IPS-15b (cell line): ENCODE data around the gene ZNF346.
"Not testable (repeated sequence)": the region's sequence is repeated elsewhere in the genome, so short reads cannot be mapped to it uniquely, and the experiment has no call there.

Experiments used
- H3K27me3 ChIP-seq: one replicate; pipeline ENCODE4 v1.6.1; 2013; ENCODE audit warnings: low read length; ENCODE audit not compliant: control insufficient read depth, insufficient read depth
- H3K36me3 ChIP-seq: one replicate; pipeline ENCODE4 v1.6.1; 2013; ENCODE audit warnings: low read length; ENCODE audit not compliant: control insufficient read depth, insufficient read depth
- H3K4me1 ChIP-seq: one replicate; pipeline ENCODE4 v1.6.1; 2013; ENCODE audit warnings: mild to moderate bottlenecking, low read length; ENCODE audit not compliant: control insufficient read depth, insufficient read depth
- H3K4me3 ChIP-seq: one replicate; pipeline ENCODE4 v1.5.1; 2013; ENCODE audit warnings: low read depth, low read length
- H3K9ac ChIP-seq: one replicate; pipeline ENCODE4 v1.6.1; 2013; ENCODE audit warnings: low read depth, mild to moderate bottlenecking, low read length
- H3K9me3 ChIP-seq: one replicate; pipeline ENCODE4 v1.6.1; 2013; ENCODE audit warnings: mild to moderate bottlenecking, low read length; ENCODE audit not compliant: control insufficient read depth, insufficient read depth

The ZNF346 gene

GRCh38 chr5:177041936-177042335 is 19.4 kb downstream of the ZNF346 start:
- H3K4me1 ChIP-seq = no peaks in the 10 kb centered on the region
- no peaks in the 10 kb centered on the region for H3K27me3 ChIP-seq
- H3K4me3 ChIP-seq = no peak overlapping the region
- no peak overlapping the region for H3K9ac ChIP-seq
- no peaks in the 10 kb centered on the region for H3K9me3 ChIP-seq
- peaks cover 19% of the 10 kb centered on the region for H3K36me3 ChIP-seq

- Histone ChIP-seq H3K9me3 (no peaks in the 10 kb centered on the region), H3K4me1 (no peaks in the 10 kb centered on the region), H3K27me3 (no peaks in the 10 kb centered on the region), H3K36me3 (peaks cover 19% of the 10 kb centered on the region), H3K4me3 (no peak overlapping the region), H3K9ac (no peak overlapping the region)
These were observed 20.6 kb downstream of the ZNF346 start for GRCh38 chr5:177043114-177043513.

- Histone ChIP-seq H3K9me3 (no peaks in the 10 kb centered on the region), H3K4me3 (no peak overlapping the region), H3K9ac (no peak overlapping the region), H3K27me3 (no peaks in the 10 kb centered on the region), H3K4me1 (no peaks in the 10 kb centered on the region), H3K36me3 (peaks cover 23% of the 10 kb centered on the region)
These were observed 21.5 kb downstream of the ZNF346 start for GRCh38 chr5:177043958-177044357.

DNA sequence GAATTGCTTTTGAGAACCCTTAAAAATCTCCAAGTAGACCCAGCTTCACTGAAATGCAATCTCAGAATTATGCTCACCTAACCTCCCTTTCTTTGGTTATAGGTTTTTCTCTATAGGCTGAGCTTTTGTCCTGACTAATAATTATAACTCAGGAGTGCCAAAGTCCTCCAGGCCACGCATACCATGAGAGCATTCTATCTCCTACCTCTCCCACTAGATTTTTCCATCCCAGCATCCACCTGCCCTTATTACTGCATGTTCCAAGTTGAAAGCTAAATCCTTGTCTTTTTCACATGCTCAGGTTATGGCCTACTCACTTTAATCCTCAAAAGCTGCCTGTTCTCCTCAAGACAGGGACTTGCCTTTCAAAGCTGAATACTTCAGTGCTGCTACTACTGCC is 22.1 kb downstream of the ZNF346 start:
- no peaks in the 10 kb centered on the region for H3K9me3 ChIP-seq
- H3K4me1 ChIP-seq = no peaks in the 10 kb centered on the region
- H3K9ac ChIP-seq = no peak overlapping the region
- peaks cover 25% of the 10 kb centered on the region for H3K36me3 ChIP-seq
- H3K27me3 ChIP-seq = no peaks in the 10 kb centered on the region
- no peak overlapping the region for H3K4me3 ChIP-seq

- H3K4me1 ChIP-seq = no peaks in the 10 kb centered on the region
- H3K4me3 ChIP-seq = no peak overlapping the region
- H3K9ac ChIP-seq = no peak overlapping the region
- peaks cover 26% of the 10 kb centered on the region for H3K36me3 ChIP-seq
- no peaks in the 10 kb centered on the region for H3K9me3 ChIP-seq
- no peaks in the 10 kb centered on the region for H3K27me3 ChIP-seq
These were observed 23.1 kb downstream of the ZNF346 start for GRCh38 chr5:177045631-177046030.

GRCh38 chr5:177048531-177048930 is 26.0 kb downstream of the ZNF346 start:
- H3K4me3 ChIP-seq, H3K9me3 ChIP-seq, H3K27me3 ChIP-seq, H3K9ac ChIP-seq, H3K4me1 ChIP-seq: not testable (repeated sequence)
- peaks cover 24% of the 10 kb centered on the region for H3K36me3 ChIP-seq

DNA sequence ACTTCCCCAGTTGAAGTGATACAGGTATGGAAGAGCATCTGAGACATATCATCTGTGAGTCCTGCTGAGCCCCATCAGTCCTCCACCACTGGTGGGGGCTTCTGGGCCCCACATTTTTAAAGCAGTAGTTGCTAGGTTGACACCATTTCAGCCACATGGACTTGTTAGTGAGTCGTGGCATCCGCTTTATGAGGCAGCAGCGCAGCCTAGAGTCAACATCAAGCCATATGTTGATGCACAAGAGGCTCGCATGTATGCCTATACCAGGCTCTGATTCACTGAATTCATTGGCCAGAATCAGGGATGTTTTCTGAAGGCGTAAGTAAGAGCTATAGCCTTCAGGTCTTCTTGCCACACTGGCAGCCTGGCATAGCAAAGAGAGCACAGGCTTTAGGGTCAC is 26.8 kb downstream of the ZNF346 start:
- Histone ChIP-seq H3K4me3 (no peak overlapping the region), H3K4me1 (no peaks in the 10 kb centered on the region), H3K9ac (no peak overlapping the region), H3K9me3 (no peaks in the 10 kb centered on the region), H3K27me3 (no peaks in the 10 kb centered on the region), H3K36me3 (peaks cover 22% of the 10 kb centered on the region)

DNA sequence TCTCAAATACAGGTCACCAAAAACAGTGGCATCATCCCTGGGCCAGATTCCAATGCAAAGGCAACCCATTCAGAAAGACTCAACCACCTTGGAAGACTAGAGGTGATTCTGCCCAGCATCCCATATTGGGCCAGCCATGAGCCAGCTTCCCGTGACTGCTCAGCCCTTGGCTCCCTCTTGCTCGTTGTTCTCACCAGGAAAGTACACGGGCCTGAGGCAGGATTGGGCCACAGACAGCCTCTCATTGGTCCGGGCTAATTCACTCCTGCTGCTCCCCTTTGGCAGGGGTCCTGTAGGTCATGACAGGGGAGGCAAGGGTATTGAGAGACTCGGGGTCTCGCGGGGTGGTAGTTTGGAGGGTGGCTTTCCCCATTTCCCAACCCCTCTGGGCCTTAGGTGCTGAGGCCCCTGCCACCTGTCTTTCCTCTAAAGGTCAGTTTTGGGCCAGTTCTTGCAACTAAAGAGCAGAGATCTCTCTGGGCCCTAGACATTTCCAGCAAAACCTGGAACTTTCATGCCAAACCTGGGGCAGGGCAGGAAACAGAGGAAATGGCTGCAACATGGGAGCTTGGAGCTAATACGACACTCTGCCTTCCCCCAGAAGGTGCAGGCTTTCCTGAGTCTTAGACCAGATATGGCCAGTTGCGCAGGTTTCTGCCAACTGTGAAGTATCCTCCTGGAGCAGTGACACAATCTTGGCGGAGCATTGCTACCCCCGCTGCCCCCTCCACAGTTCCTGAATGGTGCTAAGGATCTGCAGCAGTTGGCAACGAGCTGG is 42.2 kb downstream of the ZNF346 start:
- Histone ChIP-seq H3K4me1 (no peaks in the 10 kb centered on the region), H3K9me3 (no peaks in the 10 kb centered on the region), H3K4me3 (no peak overlapping the region), H3K36me3 (peaks cover 6% of the 10 kb centered on the region), H3K9ac (no peak overlapping the region), H3K27me3 (no peaks in the 10 kb centered on the region)

GRCh38 chr5:177065491-177065890 is 43.0 kb downstream of the ZNF346 start:
- H3K9ac ChIP-seq = no peak overlapping the region
- H3K4me1 ChIP-seq = no peaks in the 10 kb centered on the region
- H3K36me3 ChIP-seq = peaks cover 6% of the 10 kb centered on the region
- no peaks in the 10 kb centered on the region for H3K9me3 ChIP-seq
- no peak overlapping the region for H3K4me3 ChIP-seq
- no peaks in the 10 kb centered on the region for H3K27me3 ChIP-seq

DNA sequence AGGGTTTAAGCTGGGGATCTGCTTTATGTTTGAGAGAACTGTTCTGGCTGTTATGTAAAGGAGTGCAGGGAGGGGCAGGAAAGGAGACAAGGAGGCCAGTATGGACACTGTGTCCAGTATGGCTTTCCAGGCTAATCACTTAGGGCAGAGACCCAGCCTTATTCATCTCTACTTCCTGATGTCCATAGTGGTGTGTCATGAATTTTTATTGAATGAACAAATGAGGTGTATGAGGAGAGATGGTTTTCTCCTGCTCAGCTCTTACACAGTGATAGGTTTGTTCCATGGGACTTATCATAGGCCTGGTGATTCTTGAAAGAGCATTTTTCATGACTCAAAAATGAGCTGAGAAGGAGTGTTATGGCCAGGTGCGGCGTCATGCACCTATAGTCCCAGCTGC is 43.7 kb downstream of the ZNF346 start:
- Histone ChIP-seq H3K4me1 (no peaks in the 10 kb centered on the region), H3K36me3 (peaks cover 6% of the 10 kb centered on the region), H3K27me3 (no peaks in the 10 kb centered on the region), H3K9me3 (no peaks in the 10 kb centered on the region), H3K4me3 (no peak overlapping the region), H3K9ac (no peak overlapping the region)

DNA sequence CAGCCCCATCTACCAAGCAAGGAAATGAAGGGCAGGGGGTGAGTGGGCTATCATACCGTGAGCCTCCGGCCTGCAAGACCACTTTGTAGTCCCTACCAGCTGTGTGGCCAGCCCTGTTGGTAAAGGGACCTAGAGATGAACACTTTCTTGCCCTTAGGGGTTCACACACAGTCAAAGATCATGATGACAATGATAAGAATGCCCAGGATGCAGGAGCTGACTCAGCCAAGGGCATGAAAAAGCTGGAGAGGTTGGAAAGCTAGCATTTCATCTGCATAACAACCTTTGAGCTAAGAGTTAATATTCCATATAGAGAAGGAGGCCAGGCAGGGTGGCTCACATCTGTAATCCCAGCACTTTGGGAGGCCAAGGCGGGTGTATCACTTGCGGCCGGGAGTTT is 45.0 kb downstream of the ZNF346 start:
- H3K9me3 ChIP-seq = no peaks in the 10 kb centered on the region
- H3K9ac ChIP-seq = no peak overlapping the region
- no peak overlapping the region for H3K4me3 ChIP-seq
- H3K36me3 ChIP-seq = peaks cover 6% of the 10 kb centered on the region
- no peaks in the 10 kb centered on the region for H3K27me3 ChIP-seq
- peaks cover 2% of the 10 kb centered on the region for H3K4me1 ChIP-seq

DNA sequence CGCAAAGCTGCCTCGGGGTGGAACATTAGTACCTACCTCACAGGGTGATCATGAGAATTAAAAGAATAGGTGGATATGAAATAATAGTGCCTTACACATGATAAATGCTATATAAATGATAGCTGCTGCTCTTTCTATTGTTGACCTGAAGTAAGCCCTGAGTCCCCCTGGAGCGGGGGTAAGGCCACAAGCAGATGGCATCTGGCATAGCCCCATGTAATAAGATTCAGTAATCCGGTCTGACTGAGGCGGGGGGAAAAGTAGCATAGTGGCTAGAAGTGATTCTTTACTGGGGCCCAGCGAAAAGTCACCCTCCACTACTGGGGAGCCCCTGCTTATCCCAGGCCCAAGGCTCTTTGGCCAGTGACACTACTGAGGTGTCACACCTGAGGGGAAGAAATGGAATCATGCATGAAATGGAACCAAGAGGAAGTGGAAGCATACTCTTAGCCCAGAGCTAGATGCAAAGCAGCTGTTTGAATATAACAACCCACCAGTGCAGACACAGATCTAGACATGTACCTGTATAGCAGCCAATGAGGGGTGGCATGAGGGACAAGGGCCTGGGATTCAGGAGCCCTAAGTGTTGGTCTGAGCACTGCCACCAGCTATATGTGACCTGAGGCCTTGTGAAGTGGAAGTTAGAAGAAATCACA is 48.2 kb downstream of the ZNF346 start:
- Histone ChIP-seq H3K4me1 (peaks cover 2% of the 10 kb centered on the region), H3K9ac (no peak overlapping the region)

More for the DNA sequence above, 48.2 kb downstream of the ZNF346 start:
- Histone ChIP-seq H3K9me3 (no peaks in the 10 kb centered on the region), H3K36me3 (peaks cover 3% of the 10 kb centered on the region), H3K27me3 (no peaks in the 10 kb centered on the region), H3K4me3 (no peak overlapping the region)
